Activated CD8-positive, alpha-beta memory T cell treated with anti-CD3 and anti-CD28 coated beads for 48 hours (primary cell): ENCODE results near the gene GRIK3.

Experiments used
- DNase-seq, 3 experiments: peaks; one replicate each; pipeline ENCODE4 v3.0.0-alpha.2; 2020; ENCODE audit warnings: low read depth in 2 of 3, low spot score in 2 of 3

The GRIK3 gene

GRCh38 chr1:37047542-37047941, 13.2 kb upstream of the GRIK3 start:
- no peak for DNase-seq

- DNase-seq, result no peak
These were observed 8.8 kb upstream of the GRIK3 start for GRCh38 chr1:37043101-37043500.

GRCh38 chr1:37042506-37042905, 8.2 kb upstream of the GRIK3 start:
- DNase-seq, result no peak

- DNase-seq, result no peak
These were observed 7.2 kb upstream of the GRIK3 start for GRCh38 chr1:37041483-37041882.

DNA sequence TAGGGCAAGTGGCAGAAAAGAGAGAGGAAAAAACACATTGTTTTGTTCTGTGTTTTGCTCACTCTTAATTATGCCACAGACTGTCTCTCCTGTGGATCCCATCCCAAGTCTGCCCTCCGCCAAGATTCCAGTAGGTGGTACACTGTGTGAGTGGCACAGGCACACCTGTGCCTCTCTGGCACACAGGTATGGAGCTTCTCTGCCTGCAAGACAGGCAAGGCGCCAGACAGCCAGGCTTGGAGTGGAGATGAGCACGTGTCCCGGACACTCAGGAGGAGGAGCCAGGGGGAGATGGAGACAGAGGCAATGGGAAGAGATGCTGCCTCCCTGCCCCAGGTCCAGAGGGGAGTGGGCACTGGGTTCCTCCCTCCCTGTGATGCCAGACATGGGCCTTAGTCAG, 6.5 kb upstream of the GRIK3 start:
- no peak for DNase-seq

- DNase-seq, result no peak
These were observed 5.9 kb upstream of the GRIK3 start for GRCh38 chr1:37040261-37040660.

- DNase-seq, result no peak
These were observed 4.1 kb upstream of the GRIK3 start for GRCh38 chr1:37038227-37039093.

DNA sequence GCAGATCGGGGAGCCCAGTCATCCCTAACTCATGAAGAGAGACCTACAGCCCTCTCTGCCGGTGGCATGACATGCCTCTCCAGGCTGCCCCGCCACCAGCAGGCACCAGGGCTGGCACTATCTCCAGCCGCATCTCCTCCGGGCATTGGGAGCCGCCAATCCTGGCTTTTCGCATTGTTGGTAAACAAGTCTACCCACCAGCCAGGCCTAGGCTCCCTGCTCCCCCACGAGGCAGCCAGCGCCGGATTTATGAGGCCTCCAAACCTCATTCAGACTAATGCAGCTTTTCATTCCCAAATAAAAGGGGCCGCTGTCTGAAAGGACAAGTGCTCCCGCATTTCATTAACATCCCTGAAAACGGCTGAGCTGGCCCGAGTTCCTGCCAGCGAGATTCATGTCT, 3.4 kb upstream of the GRIK3 start:
- no peak for DNase-seq

DNA sequence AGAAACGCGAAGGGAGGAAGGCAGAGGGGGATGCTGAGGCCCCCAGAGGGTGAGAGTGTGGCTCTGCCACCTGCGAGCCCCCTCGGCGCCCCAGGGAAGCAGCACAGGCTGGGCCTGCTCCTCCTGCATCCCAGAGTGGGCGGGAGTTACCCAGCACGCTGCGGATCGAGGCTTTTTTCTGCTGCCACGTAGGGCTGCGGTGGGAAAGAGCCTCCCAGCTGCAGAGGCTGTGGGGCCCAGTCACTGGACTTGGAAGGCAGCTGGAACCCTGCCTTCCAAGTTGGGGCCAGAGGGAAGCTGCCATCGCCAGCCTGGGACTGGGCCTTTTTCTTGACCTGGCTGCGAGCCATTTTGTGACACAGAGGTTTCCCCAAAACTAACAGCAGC, 2.3 kb upstream of the GRIK3 start:
- DNase-seq, result no peak

GRCh38 chr1:37035796-37036666, 1.7 kb upstream of the GRIK3 start:
- DNase-seq, result no peak

DNA sequence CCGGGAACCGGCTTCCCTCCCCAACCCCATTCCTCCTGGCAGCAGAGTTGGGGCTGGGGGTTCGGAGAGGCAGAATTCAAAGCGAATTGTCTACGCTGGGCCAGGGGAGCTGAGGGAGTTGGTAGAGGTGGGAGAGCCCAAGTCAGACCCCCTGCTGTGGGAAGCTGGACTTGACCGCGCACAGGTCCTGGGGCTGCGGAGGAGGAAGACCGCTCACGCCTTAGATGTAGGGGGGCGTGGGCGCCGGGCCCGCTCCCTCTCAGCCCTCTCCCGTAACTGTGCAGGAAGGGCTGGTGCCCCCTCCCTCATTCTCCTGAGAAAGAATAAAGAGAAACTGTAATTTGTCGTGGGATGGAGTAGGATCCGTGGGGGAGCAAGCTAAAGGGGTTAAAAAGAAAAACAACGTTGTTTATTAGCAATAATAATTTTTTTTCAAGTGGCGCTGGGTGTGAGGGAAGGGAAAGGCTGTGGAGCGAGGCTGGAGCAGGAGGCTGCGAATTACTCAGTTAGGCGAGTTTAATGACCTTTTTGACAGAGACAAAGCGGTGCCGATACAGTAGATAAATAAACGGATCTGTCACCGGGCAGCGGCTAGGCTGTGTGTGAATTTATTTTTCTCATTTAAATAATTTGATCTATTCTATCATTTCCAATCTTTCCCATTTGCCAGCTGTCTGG, 838 bp upstream of the GRIK3 start:
- no peak for DNase-seq

- no peak for DNase-seq
These were observed 787 bp downstream of the GRIK3 start for GRCh38 chr1:37033355-37034101.

GRCh38 chr1:37032660-37033354, 1.5 kb downstream of the GRIK3 start:
- no peak for DNase-seq

DNA sequence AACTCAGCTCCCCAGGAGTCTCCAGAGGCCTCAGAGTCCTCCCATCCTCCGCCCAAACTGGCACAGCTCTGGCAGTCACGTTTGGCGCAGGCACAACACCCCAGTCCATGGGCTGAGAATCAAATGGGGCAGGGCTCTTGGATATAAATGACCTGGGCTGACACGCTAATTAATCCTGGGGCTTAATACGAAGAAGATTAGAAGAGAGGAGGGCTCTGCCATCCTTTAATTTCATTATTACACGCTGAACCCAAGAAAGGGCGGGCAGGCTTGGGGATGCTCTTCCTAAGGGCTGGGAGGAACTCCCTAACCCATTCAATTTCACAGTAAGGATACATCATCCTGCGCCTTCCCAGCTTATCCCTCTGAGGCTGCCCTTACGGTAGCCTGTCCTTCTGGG, 2.4 kb downstream of the GRIK3 start:
- DNase-seq, result no peak

- DNase-seq, result no peak
These were observed 2.9 kb downstream of the GRIK3 start for GRCh38 chr1:37031429-37031828.

DNA sequence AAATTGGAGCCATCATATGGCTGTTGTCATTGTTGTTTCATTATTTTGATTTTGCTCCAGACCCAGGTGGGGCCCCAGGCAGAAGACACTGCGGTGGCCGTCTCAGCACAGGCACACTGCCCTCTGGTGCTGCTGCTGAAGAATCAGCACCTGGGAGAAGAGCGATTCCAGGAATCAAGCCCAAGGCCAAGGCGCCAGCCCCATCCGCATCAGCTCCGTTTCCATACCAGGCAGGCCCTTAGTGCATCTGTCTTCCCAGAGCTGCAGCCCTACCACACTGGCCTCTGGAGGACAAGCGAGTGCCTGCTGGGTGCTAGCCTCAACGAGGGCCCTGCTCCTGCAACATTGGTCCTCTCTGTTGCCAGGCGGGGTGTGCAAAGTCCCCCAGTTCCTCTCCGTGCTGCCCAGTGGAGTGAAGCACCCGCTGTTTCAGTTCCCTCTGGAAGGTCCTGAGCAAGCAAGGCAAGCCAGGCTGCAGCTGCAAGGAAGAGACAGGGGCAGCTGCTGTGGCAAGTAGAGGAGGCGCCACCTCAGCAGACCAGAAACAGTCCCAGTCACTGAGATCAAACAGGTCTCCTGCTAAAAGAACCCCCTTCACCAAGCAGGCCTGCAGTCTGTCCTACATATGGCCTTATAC, 5.2 kb downstream of the GRIK3 start:
- DNase-seq, result no peak

- DNase-seq, result no peak
These were observed 12.8 kb downstream of the GRIK3 start for GRCh38 chr1:37021502-37021901.

- no peak for DNase-seq
These were observed 13.6 kb downstream of the GRIK3 start for GRCh38 chr1:37020653-37021277.

- no peak for DNase-seq
These were observed 15.8 kb downstream of the GRIK3 start for GRCh38 chr1:37018510-37018909.
